GM12878 (cell line): ENCODE results near the gene RIT2. TPM values are rescaled to one million over a fixed set of nuclear protein-coding genes. Genes with fewer than 3 reads are reported as not detected.

ENCODE experiments used
- ATAC-seq: fragments of 200-7000 bp; cut with Tn5 transposase; 3 replicates; pipeline ENCODE4 v1.9.1; 2020; ENCODE audit warnings: mild to moderate bottlenecking, moderate library complexity
- BruUV-seq: library from RNA; stranded (reverse); fragments of 400-500 nt; replicated peaks from 2 replicates; lab custom pipeline; 2021; lab: Mats Ljungman, UMichigan
- CTCF ChIA-PET: fragments of 300-600 bp; sonication (Branson Sonifier 250); formaldehyde crosslinking; extraction: SDS; loops from one replicate; lab custom pipeline; 2021; ENCODE audit warnings: inconsistent platforms; lab: Yijun Ruan, JAX
- POLR2A ChIA-PET: fragments of 350-600 bp; formaldehyde crosslinking; extraction: SDS; loops from one replicate; lab custom pipeline; 2021; ENCODE audit warnings: inconsistent platforms; lab: Charles Lee
- RAD21 ChIA-PET: fragments of 300-600 bp; sonication (Branson Sonifier 250); formaldehyde crosslinking; loops from one replicate; lab custom pipeline; 2023; ENCODE audit warnings: antibody characterized with exemption; ENCODE audit not compliant: unreplicated experiment; lab: Charles Lee
- SMC1A ChIA-PET: fragments of 300-600 bp; sonication (Branson Sonifier 250); formaldehyde crosslinking; loops from one replicate; lab custom pipeline; 2023; ENCODE audit not compliant: unreplicated experiment, uncharacterized antibody; lab: Charles Lee
- DNase-seq: peaks from one replicate; pipeline ENCODE4 v3.0.0-alpha.2; 2011; ENCODE audit warnings: low read depth, low spot score
- FAIRE-seq: peaks from 3 replicates; lab custom pipeline; 2011; peaks lifted over from hg19 to GRCh38; lab: Jason Lieb, UNC
- H2AFZ ChIP-seq: 2 replicates; pipeline ENCODE4 v1.6.0; 2011; ENCODE audit warnings: low read depth, low read length, control low read depth; ENCODE audit not compliant: control insufficient read depth
- H3K27ac ChIP-seq: 2 replicates; pipeline ENCODE4 v1.5.1; 2011; ENCODE audit warnings: control low read depth; ENCODE audit not compliant: control insufficient read depth, insufficient read depth
- H3K27me3 ChIP-seq, 2 experiments: replicated peaks in 1 of 2; 2 replicates each; pipeline versions ENCODE4 v1.6.0 to v1.6.1; 2011; ENCODE audit warnings: low read length in 1 of 2; ENCODE audit not compliant: control insufficient read depth in 2 of 2, insufficient read depth in 2 of 2
- H3K36me3 ChIP-seq, 2 experiments: 2 replicates each; pipeline ENCODE4 v1.5.1; 2011; ENCODE audit warnings: low read length in 1 of 2; ENCODE audit not compliant: control insufficient read depth in 2 of 2, insufficient read depth in 2 of 2
- H3K4me1 ChIP-seq: 2 replicates; pipeline ENCODE4 v1.6.1; 2011; ENCODE audit warnings: mild to moderate bottlenecking, low read length, moderate library complexity, mixed read lengths; ENCODE audit not compliant: control insufficient read depth, insufficient read depth
- H3K4me2 ChIP-seq: 2 replicates; pipeline ENCODE4 v1.6.0; 2011; ENCODE audit warnings: control low read depth; ENCODE audit not compliant: control insufficient read depth, insufficient read depth
- H3K4me3 ChIP-seq: fragments of 200-600 bp; sonication (generic); 2 replicates; pipeline ENCODE4 v1.5.1; 2016
- H3K79me2 ChIP-seq: 2 replicates; pipeline ENCODE4 v1.6.0; 2011; ENCODE audit warnings: low read length; ENCODE audit not compliant: control insufficient read depth, insufficient read depth
- H3K9ac ChIP-seq: 2 replicates; pipeline ENCODE4 v1.8.0; 2011; ENCODE audit warnings: low read length, control low read depth, mixed read lengths; ENCODE audit not compliant: control insufficient read depth, insufficient read depth
- H3K9me3 ChIP-seq: replicated peaks from 3 replicates; pipeline ENCODE4 v1.5.1; 2011; ENCODE audit warnings: mild to moderate bottlenecking, low read length; ENCODE audit not compliant: control insufficient read depth, insufficient read depth
- H4K20me1 ChIP-seq: 2 replicates; pipeline ENCODE4 v1.6.0; 2011; ENCODE audit not compliant: control insufficient read depth, insufficient read depth
- ATF7 ChIP-seq: fragments of 450-650 bp; IDR thresholded peaks from 2 replicates; pipeline ENCODE4 v1.6.1; 2016; ENCODE audit warnings: low read depth, mild to moderate bottlenecking
- BACH1 ChIP-seq: fragments of 450-650 bp; IDR thresholded peaks from 2 replicates; pipeline ENCODE4 v1.6.1; 2017; ENCODE audit warnings: mild to moderate bottlenecking, borderline replicate concordance
- BCL11A ChIP-seq: IDR thresholded peaks from 2 replicates; pipeline ENCODE4 v1.6.1; 2011; ENCODE audit warnings: low read depth, low read length
- BMI1 ChIP-seq: fragments of 450-650 bp; IDR thresholded peaks from 2 replicates; pipeline ENCODE4 v1.6.1; 2016; ENCODE audit warnings: mild to moderate bottlenecking, moderate library complexity, borderline replicate concordance
- ESRRA ChIP-seq: IDR thresholded peaks from 2 replicates; pipeline ENCODE4 v1.6.1; 2012; ENCODE audit warnings: mild to moderate bottlenecking, low read length, improper control_type of control experiment
- FOXK2 ChIP-seq: fragments of 450-650 bp; IDR thresholded peaks from 2 replicates; pipeline ENCODE4 v1.6.1; 2017; ENCODE audit warnings: mild to moderate bottlenecking, moderate library complexity
- GABPA ChIP-seq: IDR thresholded peaks from 2 replicates; pipeline ENCODE4 v1.6.1; 2014; ENCODE audit warnings: antibody characterized with exemption, low read depth, mild to moderate bottlenecking, inconsistent platforms
- HDAC6 ChIP-seq: fragments of 200-600 bp; sonication (generic); IDR thresholded peaks from one replicate; pipeline ENCODE4 v1.8.0; 2017; ENCODE audit warnings: antibody characterized with exemption; ENCODE audit not compliant: unreplicated experiment
- MTA3 ChIP-seq: IDR thresholded peaks from 2 replicates; pipeline ENCODE4 v1.6.1; 2012; ENCODE audit warnings: low read length, inconsistent platforms, borderline replicate concordance
- POLR2AphosphoS5 ChIP-seq: IDR thresholded peaks from 2 replicates; pipeline ENCODE4 v1.6.1; 2011; ENCODE audit warnings: mild to moderate bottlenecking, low read length, inconsistent platforms
- RAD21 ChIP-seq: IDR thresholded peaks from 2 replicates; pipeline ENCODE4 v1.6.1; 2011; ENCODE audit warnings: mild to moderate bottlenecking, low read depth, low read length, moderate library complexity; ENCODE audit not compliant: insufficient read depth
- RFX5 ChIP-seq: IDR thresholded peaks from 2 replicates; pipeline ENCODE4 v1.6.1; 2011; ENCODE audit warnings: low read depth, low read length, improper control_type of control experiment
- SMAD5 ChIP-seq: IDR thresholded peaks from 2 replicates; pipeline ENCODE4 v1.6.1; 2016; ENCODE audit warnings: antibody characterized with exemption, low read depth
- SMC3 ChIP-seq: IDR thresholded peaks from 2 replicates; pipeline ENCODE4 v1.6.1; 2011; ENCODE audit warnings: low read length, improper control_type of control experiment, borderline replicate concordance
- STAT1 ChIP-seq: fragments of 450-650 bp; conservative IDR thresholded peaks from 2 replicates; pipeline ENCODE4 v1.6.1; 2014; ENCODE audit warnings: antibody characterized with exemption, mild to moderate bottlenecking
- TCF3 ChIP-seq: IDR thresholded peaks from 2 replicates; pipeline ENCODE4 v1.6.1; 2012; ENCODE audit warnings: low read depth, mild to moderate bottlenecking, low read length, borderline replicate concordance; ENCODE audit not compliant: insufficient read depth
- ZNF207 ChIP-seq: fragments of 450-650 bp; IDR thresholded peaks from 2 replicates; pipeline ENCODE4 v1.6.1; 2014; ENCODE audit warnings: antibody characterized with exemption, mild to moderate bottlenecking, borderline replicate concordance
- ZNF384 ChIP-seq: IDR thresholded peaks from 2 replicates; pipeline ENCODE4 v1.6.1; 2012; ENCODE audit warnings: low read depth, mild to moderate bottlenecking, low read length, improper control_type of control experiment, borderline replicate concordance
- ZSCAN29 ChIP-seq: fragments of 450-650 bp; IDR thresholded peaks from 2 replicates; pipeline ENCODE4 v1.6.1; 2017; ENCODE audit warnings: mild to moderate bottlenecking, moderate library complexity
- WGBS: methylation state at CpG from one replicate; pipeline ENCODE4 v1.1.6; 2016; ENCODE audit warnings: low lambda C conversion rate; ENCODE audit not compliant: insufficient replicate concordance, insufficient coverage; ENCODE audit errors: missing lambda C conversion rate; 5-methylcytosine and 5-hydroxymethylcytosine counted together
- in situ Hi-C: fragments of 300-500 bp; cut with MboI; formaldehyde crosslinking; loops from 9 replicates; pipeline ENCODE4 v1.14.3; 2018; ENCODE audit warnings: mixed read lengths
- intact Hi-C: fragments of 100-400 bp; cut with micrococcal nuclease; formaldehyde crosslinking; loops from one replicate; pipeline ENCODE4 v1.14.2; 2022; ENCODE audit not compliant: unreplicated experiment
- polyA plus RNA-seq, 11 experiments: library from polyadenylated mRNA; depleted of rRNA in 4 of 11; unstranded in 6 of 11; stranded (reverse) in 5 of 11; fragments of >200 nt; fragmentation: Nextera tagmentation in 4 of 11; fragmentation: Illumina TruSeq in 1 of 11; extraction: Ambion mirVana in 4 of 11; extraction: Trizol in 1 of 11; gene quantifications; 1 replicate in 1 of 11; 2 replicates in 10 of 11; pipeline versions ENCODE4 v1.2.1 to v1.2.3, GENCODE V29; 2011 to 2016; ENCODE audit warnings: inconsistent platforms in 2 of 11, missing spikeins in 2 of 11, low read depth in 1 of 11
- total RNA-seq, 4 experiments: library from RNA; depleted of rRNA in 3 of 4; stranded (reverse); fragments of >200 nt in 3 of 4; fragmentation: Illumina TruSeq in 1 of 4; extraction: Trizol in 1 of 4; gene quantifications; 2 replicates each; pipeline versions ENCODE4 v1.2.1 to v1.2.3, GENCODE V29; 2013 to 2021
- TF ChIP-seq, protein P1 (sequence below), 3 experiments: IDR thresholded peaks in 2 of 3; conservative IDR thresholded peaks in 1 of 3; 2 replicates each; pipeline ENCODE4 v1.5.1; 2011; ENCODE audit warnings: low read depth in 3 of 3, low read length in 3 of 3, mild to moderate bottlenecking in 3 of 3, control low read depth in 2 of 3, moderate library complexity in 2 of 3, inconsistent platforms in 1 of 3, mixed read lengths in 1 of 3; ENCODE audit not compliant: control insufficient read depth in 2 of 3, insufficient read depth in 1 of 3; ENCODE audit errors: extremely low read depth in 1 of 3
- TF ChIP-seq, protein P2 (sequence below): IDR thresholded peaks from 2 replicates; pipeline ENCODE4 v1.6.1; 2012; ENCODE audit warnings: mild to moderate bottlenecking, low read depth, low read length

RIT2 gene
- total and polyA plus RNA-seq, 10 of the 15 experiments (the other 5 are each of a cell fraction or from before 2014, with no cell fraction given) = not detected

DNA sequence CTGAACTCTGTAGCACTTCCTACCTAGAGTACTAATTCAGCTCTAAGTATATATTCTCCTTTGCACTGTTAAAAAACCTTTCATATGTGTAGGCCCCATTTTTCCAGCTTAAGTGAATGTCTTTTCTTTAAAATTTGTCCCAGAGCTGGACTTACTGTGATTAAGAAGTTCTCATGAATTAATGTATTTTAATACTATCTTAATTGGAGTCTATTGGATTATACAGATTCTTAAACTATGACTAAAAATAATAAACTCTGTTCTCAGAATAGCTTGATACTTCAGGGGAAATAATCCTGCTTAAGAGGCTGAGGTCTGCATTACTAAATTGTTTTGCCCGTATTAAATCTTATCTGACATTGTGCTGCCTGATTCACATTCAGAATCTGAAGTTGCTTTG, 223.3 kb downstream of the RIT2 start (continued):
- TF ChIP-seq ZNF207 (no peak), ZSCAN29 (no peak), ZNF384 (no peak), HDAC6 (no peak), SMC3 (no peak), BCL11A (no peak), MTA3 (no peak)
- TF ChIP-seq, protein P1, sequence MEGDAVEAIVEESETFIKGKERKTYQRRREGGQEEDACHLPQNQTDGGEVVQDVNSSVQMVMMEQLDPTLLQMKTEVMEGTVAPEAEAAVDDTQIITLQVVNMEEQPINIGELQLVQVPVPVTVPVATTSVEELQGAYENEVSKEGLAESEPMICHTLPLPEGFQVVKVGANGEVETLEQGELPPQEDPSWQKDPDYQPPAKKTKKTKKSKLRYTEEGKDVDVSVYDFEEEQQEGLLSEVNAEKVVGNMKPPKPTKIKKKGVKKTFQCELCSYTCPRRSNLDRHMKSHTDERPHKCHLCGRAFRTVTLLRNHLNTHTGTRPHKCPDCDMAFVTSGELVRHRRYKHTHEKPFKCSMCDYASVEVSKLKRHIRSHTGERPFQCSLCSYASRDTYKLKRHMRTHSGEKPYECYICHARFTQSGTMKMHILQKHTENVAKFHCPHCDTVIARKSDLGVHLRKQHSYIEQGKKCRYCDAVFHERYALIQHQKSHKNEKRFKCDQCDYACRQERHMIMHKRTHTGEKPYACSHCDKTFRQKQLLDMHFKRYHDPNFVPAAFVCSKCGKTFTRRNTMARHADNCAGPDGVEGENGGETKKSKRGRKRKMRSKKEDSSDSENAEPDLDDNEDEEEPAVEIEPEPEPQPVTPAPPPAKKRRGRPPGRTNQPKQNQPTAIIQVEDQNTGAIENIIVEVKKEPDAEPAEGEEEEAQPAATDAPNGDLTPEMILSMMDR (IDR thresholded peaks at IDR 0.05 in 2 of 3, conservative IDR thresholded peaks at IDR 0.05 in 1 of 3; ENCODE audit: control insufficient read depth in 2 of 3, extremely low read depth in 1 of 3, insufficient read depth in 1 of 3, low read depth in 3 of 3, low read length in 3 of 3) = no peak

DNA sequence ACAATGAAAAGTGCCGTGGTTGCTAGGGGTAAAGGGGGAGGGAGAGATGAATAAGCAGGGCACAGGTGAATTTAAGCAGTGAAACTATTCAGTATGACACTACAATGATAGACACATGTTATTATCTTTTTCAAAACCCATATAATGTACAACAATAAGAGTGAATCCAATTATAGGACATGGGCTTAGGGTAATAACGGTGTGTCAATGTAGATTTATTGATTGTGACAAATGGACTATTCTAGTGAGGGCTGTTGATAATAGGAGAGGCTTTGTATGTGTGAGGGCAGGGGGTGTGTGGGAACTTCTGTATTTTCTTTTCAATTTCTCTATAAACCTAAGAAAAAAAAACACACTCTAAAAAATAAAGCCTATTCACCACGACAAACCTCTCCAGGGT, 223.8 kb downstream of the RIT2 start:
- Histone ChIP-seq H4K20me1 (no peaks in the 10 kb centered on the region), H3K4me2 (no peak overlapping the region), H3K27me3 (no peaks in the 10 kb centered on the region), H3K79me2 (no peaks in the 10 kb centered on the region), H3K9me3 (no peaks in the 10 kb centered on the region), H3K4me1 (no peaks in the 10 kb centered on the region), H3K4me3 (no peak overlapping the region), H3K9ac (no peak overlapping the region), H2AFZ (no peak overlapping the region), H3K36me3 (no peaks in the 10 kb centered on the region), H3K27ac (no peak overlapping the region)
- RAD21 ChIA-PET = no interaction called here
- CTCF ChIA-PET = no interaction called here
- no peak for DNase-seq
- no peak for FAIRE-seq
- BruUV-seq = no TSS peak
- intact Hi-C loops (no loop called here), in situ Hi-C loops (no loop called here)
- no peak for ATAC-seq
- POLR2A ChIA-PET = no interaction called here
- SMC1A ChIA-PET = interaction anchor here (1.1 kb wide), 1 partner anchor 49 kb away, joined by 3 read pairs; no protein-coding TSS in a partner anchor
- WGBS = 6% methylated on average over 3 of the region's 3 CpGs
- TF ChIP-seq RAD21 (no peak), TCF3 (no peak), SMAD5 (no peak), ESRRA (no peak), BACH1 (no peak), GABPA (no peak), FOXK2 (no peak), ATF7 (no peak), RFX5 (no peak), POLR2AphosphoS5 (no peak), STAT1 (no peak), BMI1 (no peak)
- TF ChIP-seq, protein P2, sequence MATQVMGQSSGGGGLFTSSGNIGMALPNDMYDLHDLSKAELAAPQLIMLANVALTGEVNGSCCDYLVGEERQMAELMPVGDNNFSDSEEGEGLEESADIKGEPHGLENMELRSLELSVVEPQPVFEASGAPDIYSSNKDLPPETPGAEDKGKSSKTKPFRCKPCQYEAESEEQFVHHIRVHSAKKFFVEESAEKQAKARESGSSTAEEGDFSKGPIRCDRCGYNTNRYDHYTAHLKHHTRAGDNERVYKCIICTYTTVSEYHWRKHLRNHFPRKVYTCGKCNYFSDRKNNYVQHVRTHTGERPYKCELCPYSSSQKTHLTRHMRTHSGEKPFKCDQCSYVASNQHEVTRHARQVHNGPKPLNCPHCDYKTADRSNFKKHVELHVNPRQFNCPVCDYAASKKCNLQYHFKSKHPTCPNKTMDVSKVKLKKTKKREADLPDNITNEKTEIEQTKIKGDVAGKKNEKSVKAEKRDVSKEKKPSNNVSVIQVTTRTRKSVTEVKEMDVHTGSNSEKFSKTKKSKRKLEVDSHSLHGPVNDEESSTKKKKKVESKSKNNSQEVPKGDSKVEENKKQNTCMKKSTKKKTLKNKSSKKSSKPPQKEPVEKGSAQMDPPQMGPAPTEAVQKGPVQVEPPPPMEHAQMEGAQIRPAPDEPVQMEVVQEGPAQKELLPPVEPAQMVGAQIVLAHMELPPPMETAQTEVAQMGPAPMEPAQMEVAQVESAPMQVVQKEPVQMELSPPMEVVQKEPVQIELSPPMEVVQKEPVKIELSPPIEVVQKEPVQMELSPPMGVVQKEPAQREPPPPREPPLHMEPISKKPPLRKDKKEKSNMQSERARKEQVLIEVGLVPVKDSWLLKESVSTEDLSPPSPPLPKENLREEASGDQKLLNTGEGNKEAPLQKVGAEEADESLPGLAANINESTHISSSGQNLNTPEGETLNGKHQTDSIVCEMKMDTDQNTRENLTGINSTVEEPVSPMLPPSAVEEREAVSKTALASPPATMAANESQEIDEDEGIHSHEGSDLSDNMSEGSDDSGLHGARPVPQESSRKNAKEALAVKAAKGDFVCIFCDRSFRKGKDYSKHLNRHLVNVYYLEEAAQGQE = no peak
